ENCODE measurements around the gene HMGCR. TPM values are rescaled to one million over a fixed set of nuclear protein-coding genes. Genes with fewer than 3 reads are reported as not detected.

Gene HMGCR
- total RNA-seq, 1 donor from 2014 or later: 400 TPM

DNA sequence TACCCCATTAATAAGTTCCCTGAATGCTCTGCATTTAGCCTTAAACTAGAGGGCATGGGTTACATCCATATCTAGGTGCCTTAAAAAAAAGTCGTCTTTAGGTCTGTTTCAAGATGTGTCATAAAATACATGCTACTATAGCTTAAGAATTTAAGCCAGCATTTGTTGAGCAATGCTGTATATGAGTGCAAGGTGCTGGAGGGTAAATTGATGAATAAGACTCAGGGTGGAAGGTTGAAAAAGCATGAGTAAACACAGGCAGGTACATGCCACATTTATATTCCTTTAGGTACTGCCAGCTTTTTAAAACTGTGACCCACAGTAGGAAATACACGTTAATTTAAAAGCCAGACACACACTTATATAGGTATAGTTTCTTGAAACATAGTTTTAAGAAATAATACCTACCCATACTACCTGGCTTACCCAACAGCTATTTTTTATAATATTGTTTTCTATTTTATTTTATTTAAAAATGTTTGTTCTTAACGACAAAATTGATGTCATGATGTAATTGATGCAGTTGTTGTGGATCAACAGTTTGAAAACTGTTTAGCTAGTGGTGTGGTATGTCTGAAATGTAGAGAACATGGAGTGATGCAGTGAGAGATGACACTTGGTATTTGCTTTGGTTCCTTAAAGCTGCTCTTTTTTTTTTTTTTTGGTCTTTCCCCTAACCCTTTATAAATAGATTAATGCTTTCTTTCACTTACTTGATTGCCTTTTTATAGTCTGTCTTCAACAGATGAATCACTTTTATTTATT lies 3.9 kb downstream of the HMGCR start:
- DNase-seq: no peak

DNA sequence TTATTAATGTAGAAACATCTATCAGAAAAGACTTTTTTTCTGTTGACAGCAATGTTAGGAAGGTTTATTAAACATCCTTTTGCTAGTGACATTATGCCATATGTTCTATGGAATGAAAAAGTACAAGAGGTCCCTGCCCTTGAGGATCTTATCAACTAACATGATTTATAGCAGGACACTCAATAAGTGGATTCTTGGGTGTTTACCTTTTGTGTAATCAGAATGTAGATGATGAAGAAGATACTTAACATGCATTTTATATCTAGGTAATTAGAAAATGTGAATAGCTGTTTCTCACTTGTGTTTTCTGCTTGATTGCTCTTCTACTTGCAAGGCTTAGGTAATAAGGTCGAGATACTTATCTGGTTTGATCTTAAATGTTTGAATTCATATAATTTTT lies 4.9 kb downstream of the HMGCR start:
- DNase-seq: no peak

DNA sequence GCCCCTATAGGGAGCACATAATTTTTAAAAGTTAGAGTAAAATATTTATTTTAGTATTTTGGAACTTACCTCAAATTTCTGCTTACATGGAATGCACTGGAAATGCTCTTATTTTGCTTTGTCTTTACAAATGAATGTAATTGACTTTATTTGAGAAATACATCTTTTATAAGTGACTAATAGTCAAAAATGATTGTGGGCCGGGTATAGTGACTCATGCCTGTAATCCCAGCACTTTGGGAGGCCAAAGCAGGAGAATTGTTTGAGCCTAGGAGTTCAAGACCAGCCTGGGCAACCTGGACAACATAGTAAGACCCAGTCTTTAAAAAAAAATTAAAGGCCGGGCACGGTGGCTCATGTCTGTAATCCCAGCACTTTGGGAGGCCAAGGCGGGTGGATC lies 5.8 kb downstream of the HMGCR start:
- no peak for DNase-seq

DNA sequence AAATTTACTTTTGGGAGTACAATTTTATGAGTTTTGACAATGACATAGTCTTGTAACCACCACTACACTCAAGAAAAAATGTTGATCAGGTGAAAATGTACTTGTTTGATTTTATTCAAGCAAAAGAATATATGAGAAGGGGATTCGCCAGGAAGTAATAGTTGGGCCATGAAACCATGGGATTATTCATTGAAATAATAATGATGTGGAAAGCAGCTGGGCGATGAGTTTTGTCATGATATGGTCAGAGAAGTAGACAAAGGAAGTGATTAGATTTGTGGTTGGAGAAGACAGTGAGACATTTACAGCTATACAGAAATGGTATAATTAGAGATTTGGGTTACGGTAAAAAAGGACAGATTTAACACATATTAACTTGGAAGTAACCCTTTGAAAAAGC lies 11.2 kb downstream of the HMGCR start:
- DNase-seq: no peak

DNA sequence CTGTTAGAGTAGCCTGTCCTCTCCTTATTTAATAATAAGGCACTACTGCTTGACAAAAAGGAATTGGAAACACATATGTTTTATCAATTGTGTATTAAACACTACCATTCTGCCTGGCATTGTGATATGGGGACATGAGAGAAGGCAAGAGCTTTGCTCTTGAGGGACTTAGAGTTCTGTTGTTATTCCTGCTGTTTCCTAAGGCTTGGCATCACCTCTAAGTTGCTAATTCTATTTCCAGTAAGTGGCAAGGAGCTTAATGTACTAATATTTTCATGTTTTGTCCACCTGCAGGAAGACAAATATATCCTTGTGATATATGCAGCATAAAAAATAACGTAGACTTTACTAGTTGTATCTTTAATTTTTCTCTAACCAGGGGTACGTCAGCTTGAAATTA lies 12.6 kb downstream of the HMGCR start:
- DNase-seq: no peak

DNA sequence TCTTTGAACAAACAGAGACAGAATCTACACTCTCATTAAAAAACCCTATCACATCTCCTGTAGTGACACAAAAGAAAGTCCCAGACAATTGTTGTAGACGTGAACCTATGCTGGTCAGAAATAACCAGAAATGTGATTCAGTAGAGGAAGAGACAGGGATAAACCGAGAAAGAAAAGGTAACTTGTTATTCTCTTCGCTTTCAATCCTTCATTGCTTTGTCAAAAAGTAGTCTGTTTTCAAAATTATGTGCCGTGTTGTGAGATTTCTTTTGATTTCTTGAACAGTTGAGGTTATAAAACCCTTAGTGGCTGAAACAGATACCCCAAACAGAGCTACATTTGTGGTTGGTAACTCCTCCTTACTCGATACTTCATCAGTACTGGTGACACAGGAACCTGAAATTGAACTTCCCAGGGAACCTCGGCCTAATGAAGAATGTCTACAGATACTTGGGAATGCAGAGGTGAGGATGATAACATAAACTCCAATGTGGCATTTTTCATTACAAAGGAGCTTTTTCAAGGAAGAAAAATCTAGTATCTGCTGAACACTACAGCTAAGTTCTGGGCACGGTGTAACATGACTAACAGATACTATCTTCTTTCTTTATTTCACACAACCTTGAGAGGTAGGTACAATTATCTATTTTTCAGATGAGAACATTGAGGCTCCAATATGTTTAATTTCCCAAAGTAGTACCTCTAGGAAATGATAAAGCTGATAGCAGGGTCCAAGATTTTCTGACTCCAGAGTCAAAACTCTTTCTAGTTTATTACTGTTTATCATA lies 14.3 kb downstream of the HMGCR start:
- DNase-seq: no peak

DNA sequence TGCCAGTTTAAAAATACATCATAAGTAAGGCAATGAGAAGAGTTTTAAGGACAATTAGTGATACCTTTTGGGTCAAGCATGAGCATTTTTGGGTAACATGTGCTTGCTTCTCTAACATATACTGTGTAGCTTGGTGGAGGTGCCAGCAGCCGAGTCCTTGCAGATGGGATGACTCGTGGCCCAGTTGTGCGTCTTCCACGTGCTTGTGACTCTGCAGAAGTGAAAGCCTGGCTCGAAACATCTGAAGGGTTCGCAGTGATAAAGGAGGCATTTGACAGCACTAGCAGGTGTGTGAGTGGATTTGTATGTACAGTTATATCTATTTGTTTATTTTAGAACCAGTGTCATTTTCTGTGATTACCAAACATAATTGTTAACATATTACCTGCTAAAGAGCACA lies 18.2 kb downstream of the HMGCR start:
- no peak for DNase-seq

DNA sequence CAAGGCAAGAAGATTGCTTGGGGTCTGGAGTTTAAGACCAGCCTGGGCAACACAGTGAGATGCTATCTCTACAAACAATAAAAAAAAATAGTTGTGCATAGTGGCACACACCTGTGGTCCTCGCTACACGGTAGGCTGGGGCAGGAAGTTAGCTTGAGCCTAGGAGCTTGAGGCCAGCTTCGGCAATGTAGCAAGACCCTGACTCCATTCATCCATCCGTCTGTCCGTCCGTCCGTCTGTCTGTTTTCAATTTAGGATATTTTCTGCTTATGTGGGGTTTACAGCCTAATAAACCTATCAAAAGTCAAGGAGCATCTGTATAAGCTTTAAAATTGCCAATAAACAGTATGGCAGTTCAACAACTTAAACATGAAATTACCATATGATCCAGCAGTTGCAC lies 19.7 kb downstream of the HMGCR start:
- no peak for DNase-seq

DNA sequence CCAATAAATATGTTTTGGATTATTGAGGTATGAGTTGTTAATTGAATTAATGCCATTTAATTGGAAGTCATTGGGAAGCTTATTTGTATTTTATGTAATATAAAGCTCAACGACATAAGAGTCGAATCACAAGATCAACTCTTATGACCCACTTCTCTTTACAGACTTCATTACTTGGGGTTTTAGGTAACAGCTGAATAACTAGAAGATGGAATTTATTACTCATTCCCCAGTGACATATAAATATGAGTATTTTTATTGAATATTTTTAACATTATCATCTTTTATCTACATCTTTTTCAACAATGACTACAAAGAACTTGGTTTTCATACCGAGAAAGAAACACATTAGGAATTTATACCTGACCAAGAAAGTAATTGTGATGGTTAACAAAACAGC lies 21.1 kb downstream of the HMGCR start:
- no peak for DNase-seq

DNA sequence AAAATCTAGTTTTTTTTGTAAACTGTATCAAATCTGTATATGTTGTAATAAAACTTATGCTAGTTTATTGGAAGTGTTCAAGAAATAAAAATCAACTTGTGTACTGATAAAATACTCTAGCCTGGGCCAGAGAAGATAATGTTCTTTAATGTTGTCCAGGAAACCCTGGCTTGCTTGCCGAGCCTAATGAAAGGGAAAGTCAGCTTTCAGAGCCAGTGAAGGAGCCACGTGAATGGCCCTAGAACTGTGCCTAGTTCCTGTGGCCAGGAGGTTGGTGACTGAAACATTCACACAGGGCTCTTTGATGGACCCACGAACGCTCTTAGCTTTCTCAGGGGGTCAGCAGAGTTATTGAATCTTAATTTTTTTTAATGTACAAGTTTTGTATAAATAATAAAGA lies 24.3 kb downstream of the HMGCR start:
- no peak for DNase-seq

DNA sequence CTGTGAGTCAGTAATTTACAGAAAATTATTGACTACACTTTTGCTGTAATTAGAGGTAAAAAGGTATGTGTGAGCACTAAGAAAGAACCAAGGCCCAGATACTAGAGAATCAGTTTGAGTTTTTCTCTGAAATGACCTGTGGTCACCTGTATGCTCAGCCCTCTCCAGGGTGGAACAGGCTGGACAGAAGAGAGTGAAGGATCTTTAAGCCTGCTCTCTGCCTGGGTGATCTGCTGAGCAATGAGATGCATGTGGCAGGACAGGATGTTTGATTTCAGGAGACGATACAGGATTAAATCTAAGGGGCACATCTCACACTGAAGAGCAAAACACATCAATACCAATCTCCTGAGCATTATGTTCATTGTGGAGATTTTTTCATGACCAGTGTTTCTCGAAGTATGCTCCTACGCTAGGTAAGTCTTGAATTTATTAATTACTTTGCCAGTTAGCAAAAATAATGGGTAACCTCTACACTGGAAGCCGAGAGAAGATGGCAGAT lies 25.5 kb downstream of the HMGCR start:
- no peak for DNase-seq

DNA sequence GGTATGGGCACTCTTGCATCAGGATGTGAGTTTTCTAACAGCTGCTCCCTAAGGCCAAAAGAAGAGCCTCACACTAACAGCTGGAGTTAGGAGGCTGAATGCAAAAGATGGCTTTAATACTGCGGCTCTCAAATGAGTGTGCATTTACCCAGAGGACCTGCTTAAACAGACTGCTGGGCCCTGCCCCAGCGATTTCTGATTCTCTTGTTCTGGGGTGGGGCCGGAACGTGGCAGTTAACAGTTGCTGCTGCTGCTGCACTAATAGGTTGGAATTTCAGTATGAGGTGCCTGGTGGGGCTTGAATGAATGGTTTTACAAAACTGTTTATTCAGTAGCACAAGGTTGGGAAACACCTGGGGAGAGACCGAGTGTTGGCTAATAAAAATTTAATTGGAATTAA lies 26.1 kb downstream of the HMGCR start:
- no peak for DNase-seq

DNA sequence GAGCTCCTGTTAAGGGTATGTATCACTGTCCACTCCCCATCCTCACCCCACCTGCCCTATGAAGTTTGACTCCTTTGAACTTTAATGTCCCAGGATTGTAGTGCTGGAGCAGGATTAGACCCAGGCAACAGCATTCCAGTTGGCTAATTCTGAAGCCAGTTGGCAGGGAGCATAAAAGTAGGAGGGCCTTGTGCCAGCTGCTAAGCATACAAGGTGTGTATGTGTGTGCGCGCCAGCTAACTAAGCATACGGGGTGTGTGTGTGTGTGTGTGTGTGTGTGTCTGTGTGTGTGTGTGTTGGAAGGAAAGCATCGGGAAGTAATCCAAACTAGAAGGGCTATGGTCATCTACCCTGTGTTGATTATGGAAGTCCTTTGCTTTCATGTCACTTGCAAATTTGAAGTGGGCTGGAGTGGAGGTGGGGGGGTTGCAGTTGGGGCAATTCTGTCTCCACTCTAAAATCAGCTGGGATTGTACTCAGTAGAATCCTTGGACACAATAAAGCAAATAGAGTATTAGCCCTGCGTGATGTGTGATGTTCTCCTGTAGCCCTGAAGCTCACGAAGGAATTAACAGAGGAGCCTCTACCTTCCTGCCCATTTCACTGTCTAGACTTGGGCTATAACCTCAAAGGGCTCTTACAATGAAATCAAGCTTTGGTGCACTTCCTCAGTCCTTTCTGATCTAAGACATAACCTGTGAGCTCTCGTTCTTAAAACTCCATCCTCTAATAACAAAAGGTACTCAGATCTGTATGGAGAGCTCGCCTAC lies 26.9 kb downstream of the HMGCR start:
- no peak for DNase-seq

DNA sequence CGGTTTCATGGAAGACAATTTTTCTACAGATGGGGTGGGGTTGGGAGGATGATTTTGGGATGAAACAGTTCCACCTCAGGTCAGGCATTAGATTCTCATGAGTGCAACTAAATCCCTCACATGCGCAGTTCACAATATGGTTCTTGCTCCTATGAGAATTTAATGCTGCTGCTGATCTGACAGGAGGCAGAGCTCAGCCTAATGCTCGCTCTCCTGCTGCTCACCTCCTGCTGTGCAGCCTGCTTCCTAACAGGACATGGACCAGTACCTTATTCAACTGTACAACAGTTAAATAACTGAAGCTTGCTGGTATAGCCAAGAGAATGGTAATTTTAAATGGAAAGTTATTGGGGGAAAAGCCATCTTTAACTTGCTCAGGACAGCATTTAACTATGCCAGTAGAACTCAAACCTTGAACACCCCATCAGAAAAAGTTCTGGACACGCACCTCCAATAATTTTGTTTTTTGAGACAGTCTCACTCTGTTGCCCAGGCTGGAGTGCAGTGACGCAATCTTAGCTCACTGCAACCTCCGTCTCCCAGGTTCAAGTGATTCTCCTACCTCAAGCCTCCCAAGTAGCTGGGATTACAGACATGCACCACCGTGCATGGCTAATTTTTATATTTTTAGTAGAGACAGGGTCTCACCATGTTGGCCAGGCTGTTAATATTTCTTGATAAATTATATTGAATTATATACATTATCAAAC lies 27.7 kb downstream of the HMGCR start:
- DNase-seq: no peak

DNA sequence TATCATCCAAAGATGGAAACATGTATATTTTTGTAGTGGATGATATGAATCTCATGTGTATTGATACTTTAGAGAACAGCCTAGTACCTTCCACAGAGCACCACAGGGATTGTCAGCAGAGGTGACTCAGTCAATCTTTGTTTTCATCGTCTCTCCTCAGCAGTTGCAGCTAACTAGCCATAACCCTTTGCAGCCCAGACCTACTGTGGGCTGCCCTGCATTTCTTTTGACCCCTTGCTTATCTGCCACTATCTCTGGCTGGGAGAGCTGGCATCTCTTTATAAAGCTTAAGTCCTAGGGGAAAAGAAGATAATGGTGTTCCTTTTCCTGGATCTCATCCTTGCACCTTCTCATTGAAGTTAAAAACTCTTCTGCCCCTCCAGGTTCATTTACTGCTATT lies 28.7 kb downstream of the HMGCR start:
- DNase-seq: no peak

DNA sequence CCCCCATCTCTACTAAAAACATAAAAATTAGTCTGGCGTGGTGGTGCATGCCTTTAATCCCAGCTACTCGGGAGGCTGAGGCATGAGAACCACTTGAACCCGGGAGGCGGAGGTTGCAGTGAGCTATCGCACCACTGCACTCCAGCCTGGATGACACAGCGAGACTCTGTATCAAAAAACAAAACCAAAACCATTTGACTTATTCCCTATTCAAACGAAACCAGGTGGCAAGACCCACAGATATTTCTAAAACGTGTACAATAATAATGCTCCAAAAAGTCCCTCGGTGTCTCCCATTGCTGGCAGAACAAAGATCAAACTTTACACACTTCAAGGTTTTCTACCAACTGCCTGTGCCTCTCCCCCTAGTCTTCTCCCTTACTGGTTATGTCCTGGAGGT lies 29.8 kb downstream of the HMGCR start:
- DNase-seq: no peak

DNA sequence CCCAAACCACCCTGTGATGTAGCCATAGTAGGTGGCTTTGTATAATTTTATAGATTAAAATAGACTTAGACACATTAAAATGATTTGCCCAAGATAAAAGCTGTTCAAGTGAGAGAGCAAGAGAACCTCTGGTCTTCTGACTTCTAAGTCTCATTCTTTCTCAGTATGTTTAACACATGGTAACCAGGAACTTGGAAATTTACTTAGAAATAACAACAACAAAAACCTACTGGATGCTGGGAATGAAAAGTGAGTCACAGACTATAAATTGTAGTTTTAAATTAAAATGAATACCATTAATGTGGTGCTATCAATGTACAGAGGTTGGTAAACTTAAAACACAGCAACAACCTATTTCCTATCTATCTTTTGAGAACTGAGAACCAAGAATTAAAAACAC lies 30.4 kb downstream of the HMGCR start:
- DNase-seq: no peak

DNA sequence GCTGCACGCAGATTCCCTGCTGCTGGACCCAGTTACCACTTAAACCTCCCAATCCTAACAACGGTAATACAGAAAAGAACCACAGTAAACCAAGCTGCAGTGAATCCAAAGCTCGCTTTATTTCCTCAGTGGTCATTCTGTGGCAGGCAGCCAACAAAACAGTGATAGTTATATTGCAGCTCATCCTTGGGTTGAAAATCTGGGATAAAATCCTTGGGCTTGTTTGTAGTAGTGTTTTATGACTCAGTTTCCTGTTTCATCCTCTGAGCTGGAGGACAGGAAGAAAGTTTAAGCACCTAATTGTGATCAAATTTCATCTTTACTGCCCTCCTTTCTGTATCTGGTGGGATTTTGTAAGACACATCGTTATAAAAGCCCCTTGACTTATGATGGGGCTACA lies 31.4 kb downstream of the HMGCR start:
- DNase-seq: no peak

DNA sequence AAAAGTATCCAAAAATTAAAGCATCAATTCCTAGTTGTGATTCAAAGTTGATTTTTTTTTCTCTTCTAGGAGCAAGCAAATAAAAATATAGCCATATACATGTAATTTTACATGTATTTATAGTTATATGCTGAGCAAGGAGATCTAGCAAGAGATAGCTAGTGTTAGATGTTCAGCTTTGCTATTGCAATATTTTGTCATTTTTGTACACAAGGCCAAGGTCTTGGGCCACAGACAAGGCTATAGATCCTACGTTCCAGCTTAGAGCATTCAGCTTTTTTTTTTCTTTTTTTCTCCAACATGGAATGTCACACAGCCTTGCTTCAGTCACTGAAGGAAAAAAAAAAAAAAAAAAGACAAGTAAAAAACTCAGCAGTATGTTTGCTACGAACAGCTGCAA lies 36.8 kb downstream of the HMGCR start:
- DNase-seq: no peak

DNA sequence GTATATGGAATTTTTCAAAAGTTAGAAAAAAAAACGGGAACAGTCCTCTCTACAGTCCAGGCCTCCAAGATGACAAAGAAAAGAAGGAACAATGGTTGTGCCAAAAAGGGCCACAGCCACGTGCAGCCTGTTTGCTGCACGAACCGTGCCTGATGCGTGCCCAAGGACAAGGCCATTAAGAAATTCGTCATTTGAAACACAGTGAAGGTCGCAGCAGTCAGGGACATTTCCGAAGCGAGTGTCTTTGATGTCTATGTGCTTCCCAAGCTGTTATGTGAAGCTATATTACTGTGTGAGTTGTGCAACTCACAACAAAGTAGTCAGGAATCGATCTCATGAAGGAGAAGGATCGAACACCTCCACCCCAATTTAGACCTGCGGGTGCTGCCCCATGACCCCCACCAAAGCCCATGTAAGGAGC lies 37.4 kb downstream of the HMGCR start:
- DNase-seq: no peak

DNA sequence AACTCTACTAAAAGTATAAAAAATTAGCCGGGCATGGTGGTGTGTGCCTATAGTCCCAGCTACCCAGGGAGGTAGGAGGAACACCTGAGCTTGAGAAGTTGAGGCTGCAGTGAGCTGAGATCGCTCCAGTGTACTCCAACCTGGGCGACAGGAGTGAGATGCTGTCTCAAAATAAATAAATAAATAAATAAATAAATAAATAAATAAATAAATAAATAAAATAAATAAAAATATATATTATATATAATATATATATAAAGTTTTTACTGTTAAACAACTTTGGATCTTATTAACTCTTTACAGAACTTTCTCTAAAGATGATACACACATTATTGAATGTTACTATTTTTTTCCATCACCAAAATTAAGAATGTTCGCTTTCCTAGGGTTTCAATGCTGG lies 38.4 kb downstream of the HMGCR start:
- DNase-seq: no peak

DNA sequence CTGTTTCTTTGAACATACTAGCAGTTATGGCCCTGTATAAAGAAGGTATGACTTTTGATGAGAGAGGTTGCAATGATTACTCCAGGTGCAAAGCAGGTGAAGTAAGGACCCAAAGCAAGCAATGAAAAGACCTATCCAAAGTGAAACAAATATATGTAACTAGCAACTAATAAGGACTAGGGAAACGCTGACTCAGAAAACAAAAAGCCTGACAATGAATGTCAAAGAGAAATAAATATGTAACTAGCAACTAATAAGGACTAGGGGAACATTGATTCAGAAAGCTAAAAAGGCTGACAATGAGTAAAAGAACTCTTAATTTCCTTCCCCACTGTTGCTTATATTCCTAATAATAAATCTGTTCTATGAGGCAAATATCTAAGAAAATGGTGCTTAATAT lies 43.1 kb downstream of the HMGCR start:
- DNase-seq: no peak

Data from occipital lobe (tissue), 2 donors.